Measurements from ENCODE around the gene ANKRD11.
"Not testable (repeated sequence)": the region's sequence is repeated elsewhere in the genome, so short reads cannot be mapped to it uniquely, and the experiment has no call there.

ANKRD11 gene

GRCh38 chr16:89312598-89313299, 177.6 kb downstream of the ANKRD11 start:
- H3K4me3 ChIP-seq (ENCODE audit: low read depth, low read length), result no peak overlapping the region
- DNase-seq (ENCODE audit: low read depth), result no peak
- TF ChIP-seq, protein P1, sequence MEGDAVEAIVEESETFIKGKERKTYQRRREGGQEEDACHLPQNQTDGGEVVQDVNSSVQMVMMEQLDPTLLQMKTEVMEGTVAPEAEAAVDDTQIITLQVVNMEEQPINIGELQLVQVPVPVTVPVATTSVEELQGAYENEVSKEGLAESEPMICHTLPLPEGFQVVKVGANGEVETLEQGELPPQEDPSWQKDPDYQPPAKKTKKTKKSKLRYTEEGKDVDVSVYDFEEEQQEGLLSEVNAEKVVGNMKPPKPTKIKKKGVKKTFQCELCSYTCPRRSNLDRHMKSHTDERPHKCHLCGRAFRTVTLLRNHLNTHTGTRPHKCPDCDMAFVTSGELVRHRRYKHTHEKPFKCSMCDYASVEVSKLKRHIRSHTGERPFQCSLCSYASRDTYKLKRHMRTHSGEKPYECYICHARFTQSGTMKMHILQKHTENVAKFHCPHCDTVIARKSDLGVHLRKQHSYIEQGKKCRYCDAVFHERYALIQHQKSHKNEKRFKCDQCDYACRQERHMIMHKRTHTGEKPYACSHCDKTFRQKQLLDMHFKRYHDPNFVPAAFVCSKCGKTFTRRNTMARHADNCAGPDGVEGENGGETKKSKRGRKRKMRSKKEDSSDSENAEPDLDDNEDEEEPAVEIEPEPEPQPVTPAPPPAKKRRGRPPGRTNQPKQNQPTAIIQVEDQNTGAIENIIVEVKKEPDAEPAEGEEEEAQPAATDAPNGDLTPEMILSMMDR (conservative IDR thresholded peaks at IDR 0.05; ENCODE audit: low read depth, low read length), result no peak

GRCh38 chr16:89312194-89312593, 178.2 kb downstream of the ANKRD11 start:
- DNase-seq (ENCODE audit: low read depth), result no peak
- TF ChIP-seq, protein P1 (conservative IDR thresholded peaks at IDR 0.05; ENCODE audit: low read depth, low read length), result no peak
- no peak overlapping the region for H3K4me3 ChIP-seq (ENCODE audit: low read depth, low read length)

- H3K4me3 ChIP-seq (ENCODE audit: low read depth, low read length), result no peak overlapping the region
- DNase-seq (ENCODE audit: low read depth), result no peak
- TF ChIP-seq, protein P1 (conservative IDR thresholded peaks at IDR 0.05; ENCODE audit: low read depth, low read length), result no peak
Measured at GRCh38 chr16:89311636-89312035, 178.7 kb downstream of the ANKRD11 start.

GRCh38 chr16:89309438-89310122, 180.8 kb downstream of the ANKRD11 start:
- DNase-seq (ENCODE audit: low read depth), result no peak
- no peak overlapping the region for H3K4me3 ChIP-seq (ENCODE audit: low read depth, low read length)
- TF ChIP-seq, protein P1 (conservative IDR thresholded peaks at IDR 0.05; ENCODE audit: low read depth, low read length), result no peak

GRCh38 chr16:89308391-89309333, 181.7 kb downstream of the ANKRD11 start:
- H3K4me3 ChIP-seq (ENCODE audit: low read depth, low read length), result no peak overlapping the region
- DNase-seq (ENCODE audit: low read depth), result no peak
- TF ChIP-seq, protein P1 (conservative IDR thresholded peaks at IDR 0.05; ENCODE audit: low read depth, low read length), result peak; percentile 75

DNA sequence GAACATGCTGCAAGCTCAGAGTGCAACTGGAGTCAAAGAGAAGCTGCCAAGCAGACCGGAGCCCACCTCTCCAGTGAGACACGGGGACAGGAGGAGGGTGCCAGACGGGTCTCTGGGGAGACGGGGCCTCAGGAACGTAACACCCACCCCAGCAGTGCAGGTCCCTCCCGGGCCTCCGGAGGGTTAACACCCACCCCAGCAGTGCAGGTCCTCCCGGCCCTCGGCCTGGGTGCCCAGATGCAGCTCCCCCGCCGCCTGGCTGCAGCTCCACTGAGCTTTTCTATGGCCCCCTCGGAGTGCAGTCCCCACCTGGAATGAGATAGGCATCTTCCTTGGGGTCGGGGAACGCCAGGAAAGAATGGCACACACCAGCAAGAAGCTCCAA, 182.9 kb downstream of the ANKRD11 start:
- TF ChIP-seq, protein P1 (conservative IDR thresholded peaks at IDR 0.05; ENCODE audit: low read depth, low read length), result no peak
- no peak overlapping the region for H3K4me3 ChIP-seq (ENCODE audit: low read depth, low read length)
- no peak for DNase-seq (ENCODE audit: low read depth)

DNA sequence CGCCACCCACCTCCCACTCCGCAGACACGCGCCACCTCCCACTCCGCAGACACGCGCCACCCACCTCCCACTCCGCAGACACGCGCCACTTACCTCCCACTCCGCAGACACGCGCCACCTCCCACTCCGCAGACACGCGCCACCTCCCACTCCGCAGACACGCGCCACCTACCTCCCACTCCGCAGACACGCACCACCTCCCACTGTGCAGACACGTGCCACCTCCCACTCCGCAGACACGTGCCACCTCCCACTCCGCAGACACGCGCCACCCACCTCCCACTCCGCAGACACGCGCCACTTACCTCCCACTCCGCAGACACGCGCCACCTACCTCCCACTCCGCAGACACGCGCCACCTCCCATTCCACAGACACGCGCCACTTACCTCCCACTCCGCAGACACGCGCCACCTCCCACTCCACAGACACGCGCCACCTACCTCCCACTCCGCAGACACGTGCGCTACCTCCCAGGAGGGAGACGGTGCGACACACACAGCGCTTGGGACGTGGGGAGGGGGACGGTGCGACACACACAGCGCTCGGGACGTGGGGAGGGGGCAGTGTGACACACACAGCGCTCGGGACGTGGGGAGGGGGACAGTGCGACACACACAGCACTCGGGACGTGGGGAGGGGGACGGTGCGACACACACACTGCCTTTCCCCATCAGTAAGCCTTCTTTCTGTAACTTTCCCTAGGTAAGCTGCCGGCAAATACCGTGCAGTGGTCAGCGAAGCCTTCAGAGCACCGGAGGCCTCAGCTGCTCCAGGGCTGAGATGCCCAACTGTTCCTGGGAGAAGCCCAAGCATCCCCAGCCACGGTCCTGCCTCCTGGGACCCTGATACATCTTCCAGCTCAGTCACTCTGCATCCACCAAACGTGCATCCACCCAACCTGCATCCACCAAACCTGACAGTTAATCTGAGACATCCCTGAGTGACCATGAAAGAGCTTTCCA, 183.6 kb downstream of the ANKRD11 start:
- not testable (repeated sequence) for DNase-seq (ENCODE audit: low read depth)

More for the DNA sequence above, 183.6 kb downstream of the ANKRD11 start:
- H3K4me3 ChIP-seq (ENCODE audit: low read depth, low read length), result not testable (repeated sequence)

Data from choroid plexus epithelial cell (primary cell).